ENCODE data around the gene KIF3A.

DNA sequence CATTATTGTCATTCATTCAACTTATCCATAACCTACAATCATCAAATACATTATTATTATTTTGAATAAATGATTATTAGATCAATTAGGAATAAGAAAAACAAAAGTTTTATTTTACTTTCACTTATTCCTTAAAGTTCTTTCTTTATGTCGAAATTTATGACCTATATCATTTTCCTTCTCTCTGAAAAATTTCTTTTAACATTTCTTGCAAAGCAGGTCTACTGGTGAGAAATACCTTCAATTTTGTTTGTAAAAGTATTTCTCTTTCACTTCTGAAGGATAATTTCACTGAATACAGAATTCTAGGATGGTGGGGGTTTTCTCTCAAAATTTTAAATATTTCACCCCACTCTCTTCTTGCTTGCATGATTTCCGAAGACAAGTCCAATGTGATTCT, 7.3 kb upstream of the KIF3A start:
- TF ChIP-seq, protein P1, sequence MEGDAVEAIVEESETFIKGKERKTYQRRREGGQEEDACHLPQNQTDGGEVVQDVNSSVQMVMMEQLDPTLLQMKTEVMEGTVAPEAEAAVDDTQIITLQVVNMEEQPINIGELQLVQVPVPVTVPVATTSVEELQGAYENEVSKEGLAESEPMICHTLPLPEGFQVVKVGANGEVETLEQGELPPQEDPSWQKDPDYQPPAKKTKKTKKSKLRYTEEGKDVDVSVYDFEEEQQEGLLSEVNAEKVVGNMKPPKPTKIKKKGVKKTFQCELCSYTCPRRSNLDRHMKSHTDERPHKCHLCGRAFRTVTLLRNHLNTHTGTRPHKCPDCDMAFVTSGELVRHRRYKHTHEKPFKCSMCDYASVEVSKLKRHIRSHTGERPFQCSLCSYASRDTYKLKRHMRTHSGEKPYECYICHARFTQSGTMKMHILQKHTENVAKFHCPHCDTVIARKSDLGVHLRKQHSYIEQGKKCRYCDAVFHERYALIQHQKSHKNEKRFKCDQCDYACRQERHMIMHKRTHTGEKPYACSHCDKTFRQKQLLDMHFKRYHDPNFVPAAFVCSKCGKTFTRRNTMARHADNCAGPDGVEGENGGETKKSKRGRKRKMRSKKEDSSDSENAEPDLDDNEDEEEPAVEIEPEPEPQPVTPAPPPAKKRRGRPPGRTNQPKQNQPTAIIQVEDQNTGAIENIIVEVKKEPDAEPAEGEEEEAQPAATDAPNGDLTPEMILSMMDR (IDR thresholded peaks at IDR 0.05): no peak
- no peak for TF ChIP-seq POLR2A (IDR thresholded peaks at IDR 0.05)

All from testis (tissue), 2 donors.